ENCODE measurements around the gene MAST3. TPM values are rescaled to one million over a fixed set of nuclear protein-coding genes. Genes with fewer than 3 reads are reported as not detected.

Gene MAST3
- total RNA-seq, 1 donor, result 6.7 TPM

Other genes with a start within 250 kb of the MAST3 start
- 61.1 TPM for gene JAK3, start 249.8 kb upstream of the MAST3 start, total RNA-seq
- gene RPL18A, start 237.9 kb upstream of the MAST3 start, total RNA-seq, result 1,903 TPM
- gene SLC5A5, start 225.8 kb upstream of the MAST3 start, total RNA-seq, result 0.21 TPM
- gene CCDC124, start 164.8 kb upstream of the MAST3 start, total RNA-seq, result 13.2 TPM
- gene KCNN1, start 130.7 kb upstream of the MAST3 start, total RNA-seq, result under 0.01 TPM
- 123 TPM for gene ARRDC2, start 89.6 kb upstream of the MAST3 start, total RNA-seq
- 26.9 TPM for gene IL12RB1, start 10.8 kb upstream of the MAST3 start, total RNA-seq
- 3.7 TPM for gene PIK3R2, start 55.4 kb downstream of the MAST3 start, total RNA-seq
- 769 TPM for gene IFI30, start 76.0 kb downstream of the MAST3 start, total RNA-seq
- 4.3 TPM for gene MPV17L2, start 95.4 kb downstream of the MAST3 start, total RNA-seq
- 3.8 TPM for gene RAB3A, start 106.3 kb downstream of the MAST3 start, total RNA-seq
- not detected for gene PDE4C, start 128.7 kb downstream of the MAST3 start, total RNA-seq
- gene IQCN, start 176.7 kb downstream of the MAST3 start, total RNA-seq, result 7.7 TPM
- 1,318 TPM for gene JUND, start 183.8 kb downstream of the MAST3 start, total RNA-seq
- gene LSM4, start 225.3 kb downstream of the MAST3 start, total RNA-seq, result 62.4 TPM
- 21.4 TPM for gene PGPEP1, start 242.8 kb downstream of the MAST3 start, total RNA-seq